ENCODE data around the gene CDH3. TPM values are rescaled to one million over a fixed set of nuclear protein-coding genes. Genes with fewer than 3 reads are reported as not detected.

CDH3 gene
- total and polyA plus RNA-seq, 10 of the 15 experiments (the other 5 are each of a cell fraction or from before 2014, with no cell fraction given), result 0.05 to 0.44 (median 0.12) TPM; not detected in 5

- Histone ChIP-seq H3K27ac (ENCODE audit: control insufficient read depth, insufficient read depth) (no peak overlapping the region), H3K79me2 (ENCODE audit: control insufficient read depth, insufficient read depth, low read length) (no peaks in the 10 kb centered on the region), H3K36me3 (ENCODE audit: control insufficient read depth in 2 of 2, insufficient read depth in 2 of 2, low read length in 1 of 2) (no peaks in the 10 kb centered on the region), H3K4me3 (no peak overlapping the region), H3K27me3 (replicated peaks in 1 of 2; ENCODE audit: control insufficient read depth in 2 of 2, insufficient read depth in 2 of 2, low read length in 1 of 2) (no peaks in the 10 kb centered on the region), H4K20me1 (ENCODE audit: control insufficient read depth, insufficient read depth) (no peaks in the 10 kb centered on the region), H3K4me2 (ENCODE audit: control insufficient read depth, insufficient read depth) (no peak overlapping the region), H2AFZ (ENCODE audit: control insufficient read depth, low read depth, low read length) (no peak overlapping the region), H3K9ac (ENCODE audit: control insufficient read depth, insufficient read depth, low read length) (no peak overlapping the region), H3K9me3 (replicated peaks; ENCODE audit: control insufficient read depth, insufficient read depth, low read length) (no peaks in the 10 kb centered on the region), H3K4me1 (ENCODE audit: control insufficient read depth, insufficient read depth, low read length) (peaks cover 3% of the 10 kb centered on the region; the same call in 1 of the 2 replicates)
- in situ Hi-C loops (cut with MboI) (loop anchor here (5.0 kb wide), 1 partner anchor 422 kb away; no protein-coding TSS in a partner anchor), intact Hi-C loops (cut with micrococcal nuclease; ENCODE audit: unreplicated experiment) (no loop called here)
- BruUV-seq (replicated peaks), result no TSS peak
- TF ChIP-seq POLR2A (IDR thresholded peaks at IDR 0.05; ENCODE audit: low read depth, low read length) (no peak), BCL11A (IDR thresholded peaks at IDR 0.05; ENCODE audit: low read depth, low read length) (no peak), MTA3 (IDR thresholded peaks at IDR 0.05; ENCODE audit: borderline replicate concordance, low read length) (no peak), NKRF (conservative IDR thresholded peaks at IDR 0.05) (no peak), USF1 (IDR thresholded peaks at IDR 0.05; ENCODE audit: borderline replicate concordance, extremely low read length, insufficient read depth, low read depth, low read length) (no peak), POU2F2 (IDR thresholded peaks at IDR 0.05; ENCODE audit: borderline replicate concordance, low read depth, low read length) (no peak), ATF3 (IDR thresholded peaks at IDR 0.05; ENCODE audit: borderline replicate concordance, extremely low read depth, low read depth, low read length) (no peak), CHD4 (IDR thresholded peaks at IDR 0.05) (no peak), ZBED1 (IDR thresholded peaks at IDR 0.05; ENCODE audit: borderline replicate concordance) (no peak)
- no peak for ATAC-seq
- no peak for DNase-seq (ENCODE audit: low read depth, low spot score)
- 62% methylated on average over 6 of the region's 6 CpGs for WGBS (ENCODE audit: insufficient coverage, insufficient replicate concordance, low lambda C conversion rate, missing lambda C conversion rate)
- FAIRE-seq, result no peak
- ChIA-PET SMC1A (ENCODE audit: uncharacterized antibody, unreplicated experiment) (interaction anchor here (1.0 kb wide), 1 partner anchor 107 kb away, joined by 3 read pairs; no protein-coding TSS in a partner anchor), RAD21 (ENCODE audit: unreplicated experiment) (interaction anchor here (1.4 kb wide), 1 partner anchor 102 kb away, joined by 5 read pairs; no protein-coding TSS in a partner anchor), POLR2A (no interaction called here), CTCF (interaction anchor here (0.6 to 3.5 kb wide), 5 partner anchors 99 to 172 kb away, joined by 3 to 15 read pairs (median 3); no protein-coding TSS in a partner anchor)
Observed at GRCh38 chr16:68700120-68700519, 55.0 kb downstream of the CDH3 start.
